ENCODE data around the gene MRPS10. TPM values are rescaled to one million over a fixed set of nuclear protein-coding genes. Genes with fewer than 3 reads are reported as not detected.

MRPS10 gene
- polyA plus RNA-seq, 3 donors = 9.2 to 33.0 (median 31.4) TPM

GRCh38 chr6:42165016-42165415 is 52.6 kb downstream of the MRPS10 start:
- Mint-ChIP-seq H3K27ac (no peak overlapping the region), H3K4me3 (no peak overlapping the region), H3K4me1 (peaks cover 3% of the 10 kb centered on the region), H3K36me3 (no peaks in the 10 kb centered on the region), H3K27me3 (ENCODE audit: low read depth in 3 of 3) (peaks cover 4 to 14% (median 5%) of the 10 kb centered on the region in 3 donors), H3K9me3 (peaks cover 0 to 2% (median 0%) of the 10 kb centered on the region in 7 donors)
- no peak overlapping the region for H3K4me3 ChIP-seq (replicated peaks in 1 of 3; ENCODE audit: low read depth in 2 of 3, low read length in 3 of 3)
- no peaks in the 10 kb centered on the region for H3K36me3 ChIP-seq (replicated peaks in 1 of 2; ENCODE audit: control insufficient read depth in 1 of 2, insufficient read depth in 2 of 2, low read length in 2 of 2)
- TF ChIP-seq CTCF (IDR thresholded peaks at IDR 0.05) = no peak
- H3K4me1 ChIP-seq (ENCODE audit: control insufficient read depth in 1 of 2, insufficient read depth in 2 of 2, low read length in 2 of 2) = no peaks in the 10 kb centered on the region
- no peaks in the 10 kb centered on the region for H3K27me3 ChIP-seq (ENCODE audit: control insufficient read depth in 2 of 2, insufficient read depth in 2 of 2, low read length in 2 of 2)
- H3K4me2 ChIP-seq (replicated peaks; ENCODE audit: extremely low read depth, low read length, poor library complexity, severe bottlenecking) = no peak overlapping the region
- no peak overlapping the region for H2AFZ ChIP-seq (ENCODE audit: insufficient read depth, low read depth, low read length, poor library complexity, severe bottlenecking)
- 95% methylated on average over 7 of the region's 9 CpGs for WGBS (ENCODE audit: insufficient coverage)
- no peaks in the 10 kb centered on the region for H4K20me1 ChIP-seq (ENCODE audit: insufficient read depth, low read length)
- no peaks in the 10 kb centered on the region for H3K79me2 ChIP-seq (ENCODE audit: insufficient read depth, low read length)
- intact Hi-C loops (cut with micrococcal nuclease) = no loop called here
- DNase-seq = no peak
- no peak overlapping the region for H3K9ac ChIP-seq (ENCODE audit: insufficient read depth, low read length, poor library complexity, severe bottlenecking)
- H3K9me3 ChIP-seq (replicated peaks in 1 of 2; ENCODE audit: control insufficient read depth in 1 of 2, insufficient read depth in 1 of 2, low read length in 2 of 2) = no peaks in the 10 kb centered on the region
- H3K27ac ChIP-seq (ENCODE audit: low read depth in 1 of 2, low read length in 2 of 2) = no peak overlapping the region

DNA sequence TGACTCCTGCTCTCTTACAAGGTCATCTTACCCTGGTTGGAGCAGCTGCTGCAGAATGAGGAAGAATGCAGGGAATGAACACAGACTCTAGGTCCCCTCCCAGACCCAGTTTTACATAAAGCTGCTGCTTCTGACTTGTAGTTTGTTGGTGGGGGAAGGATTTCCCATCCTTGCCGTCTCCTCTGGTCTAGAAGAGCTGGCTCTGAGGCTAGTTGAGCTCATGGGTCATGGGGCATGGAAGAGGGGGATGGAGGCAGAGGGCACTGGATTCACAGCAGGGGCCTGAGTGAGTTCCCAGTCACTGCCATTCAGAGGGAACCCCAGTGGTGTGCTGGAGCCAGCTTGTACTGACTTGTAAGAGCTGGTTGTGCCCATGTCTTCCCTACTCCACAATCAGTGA is 53.7 kb downstream of the MRPS10 start:
- intact Hi-C loops (cut with micrococcal nuclease) = no loop called here
- Histone ChIP-seq H3K79me2 (ENCODE audit: insufficient read depth, low read length) (no peaks in the 10 kb centered on the region), H3K27me3 (ENCODE audit: control insufficient read depth in 2 of 2, insufficient read depth in 2 of 2, low read length in 2 of 2) (no peaks in the 10 kb centered on the region), H3K4me1 (ENCODE audit: control insufficient read depth in 1 of 2, insufficient read depth in 2 of 2, low read length in 2 of 2) (no peaks in the 10 kb centered on the region), H3K4me2 (replicated peaks; ENCODE audit: extremely low read depth, low read length, poor library complexity, severe bottlenecking) (no peak overlapping the region), H3K36me3 (replicated peaks in 1 of 2; ENCODE audit: control insufficient read depth in 1 of 2, insufficient read depth in 2 of 2, low read length in 2 of 2) (no peaks in the 10 kb centered on the region), H4K20me1 (ENCODE audit: insufficient read depth, low read length) (no peaks in the 10 kb centered on the region), H3K27ac (ENCODE audit: low read depth in 1 of 2, low read length in 2 of 2) (no peak overlapping the region), H2AFZ (ENCODE audit: insufficient read depth, low read depth, low read length, poor library complexity, severe bottlenecking) (no peak overlapping the region), H3K4me3 (replicated peaks in 1 of 3; ENCODE audit: low read depth in 2 of 3, low read length in 3 of 3) (no peak overlapping the region), H3K9ac (ENCODE audit: insufficient read depth, low read length, poor library complexity, severe bottlenecking) (no peak overlapping the region), H3K9me3 (replicated peaks in 1 of 2; ENCODE audit: control insufficient read depth in 1 of 2, insufficient read depth in 1 of 2, low read length in 2 of 2) (no peaks in the 10 kb centered on the region)
- Mint-ChIP-seq H3K27ac (no peak overlapping the region), H3K9me3 (peaks cover 0 to 2% (median 0%) of the 10 kb centered on the region in 7 donors), H3K4me3 (no peak overlapping the region), H3K27me3 (ENCODE audit: low read depth in 3 of 3) (peaks cover 4 to 14% (median 5%) of the 10 kb centered on the region in 3 donors), H3K36me3 (no peaks in the 10 kb centered on the region), H3K4me1 (peaks cover 3% of the 10 kb centered on the region)
- TF ChIP-seq CTCF (IDR thresholded peaks at IDR 0.05) = no peak
- peak in 1 of 3 donors; percentile 14 for DNase-seq
- WGBS (ENCODE audit: insufficient coverage) = no CpG with 5 or more reads among the region's 1 CpG
